WI38 (cell line): ENCODE data around the gene TRIAP1.
"Not testable (repeated sequence)": the region's sequence is repeated elsewhere in the genome, so short reads cannot be mapped to it uniquely, and the experiment has no call there.

Experiments used
- H3K4me3 ChIP-seq: 2 replicates; pipeline ENCODE4 v1.5.1; 2011; ENCODE audit warnings: low read depth, mild to moderate bottlenecking, control low read depth, low read length
- CTCF ChIP-seq: IDR thresholded peaks from 2 replicates; pipeline ENCODE4 v1.5.1; 2012; ENCODE audit warnings: low read depth, mild to moderate bottlenecking, control low read depth, low read length

TRIAP1 gene

DNA sequence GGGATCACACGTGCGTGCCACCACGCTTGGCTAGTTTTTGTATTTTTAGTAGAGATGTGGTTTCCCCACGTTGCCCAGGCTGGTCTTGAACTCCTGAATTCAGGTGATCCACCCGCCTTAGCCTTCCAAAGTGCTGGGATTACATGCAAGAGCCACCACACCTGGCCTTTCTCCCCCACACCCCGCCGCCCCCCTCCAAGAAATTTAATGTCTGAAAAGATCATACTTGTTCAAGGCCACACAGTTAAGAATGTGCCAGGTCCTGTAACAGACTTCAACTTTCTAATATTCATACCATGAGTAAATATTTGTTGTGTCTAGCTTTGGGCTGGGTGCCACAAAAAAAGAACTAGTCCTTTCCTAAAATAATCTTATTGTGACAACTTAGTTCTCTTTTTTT is 9.1 kb upstream of the TRIAP1 start:
- TF ChIP-seq CTCF = no peak

DNA sequence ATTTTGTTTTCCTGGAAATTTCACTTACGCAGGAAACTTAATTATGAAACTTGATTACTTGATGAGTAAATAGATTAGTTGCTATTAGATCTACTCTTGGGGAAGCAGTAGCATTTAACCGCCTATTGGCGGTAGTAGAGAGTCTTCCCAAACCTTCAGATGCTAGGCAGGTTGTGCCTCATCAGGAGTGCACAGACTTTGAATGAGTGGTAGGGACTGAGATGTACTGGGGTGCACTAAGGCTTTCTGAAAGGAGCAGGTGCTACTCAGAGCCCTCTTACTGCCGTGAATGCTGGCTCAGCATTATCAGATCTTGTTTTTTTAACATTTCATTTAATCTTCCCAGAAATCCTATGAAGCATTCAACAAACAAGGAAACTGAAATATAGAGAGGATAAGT is 7.8 kb upstream of the TRIAP1 start:
- no peak overlapping the region for H3K4me3 ChIP-seq
- TF ChIP-seq CTCF = peak; percentile 77

More for the DNA sequence above, 9.1 kb upstream of the TRIAP1 start:
- no peak overlapping the region for H3K4me3 ChIP-seq

GRCh38 chr12:120453060-120453750 is 7.0 kb upstream of the TRIAP1 start:
- H3K4me3 ChIP-seq = no peak overlapping the region
- no peak for TF ChIP-seq CTCF

DNA sequence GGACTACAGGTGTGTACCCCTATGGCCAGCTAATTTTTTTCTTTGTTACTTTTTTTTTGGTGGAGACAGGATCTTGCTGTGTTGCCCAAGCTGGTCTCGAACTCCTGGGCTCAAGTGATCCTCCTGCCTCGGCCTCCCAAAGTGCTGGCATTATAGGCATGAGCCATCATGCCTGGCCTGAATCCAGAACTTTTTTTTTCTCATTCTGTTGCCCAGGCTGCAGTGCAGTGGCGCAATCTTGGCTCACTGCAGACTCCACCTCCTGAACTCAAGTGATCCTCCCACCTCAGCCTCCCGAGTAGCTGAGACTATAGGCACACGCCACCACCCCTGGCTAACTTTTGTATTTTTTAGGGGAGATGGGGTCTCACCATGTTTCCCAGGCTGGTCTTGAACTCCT is 6.3 kb upstream of the TRIAP1 start:
- H3K4me3 ChIP-seq = not testable (repeated sequence)

GRCh38 chr12:120447992-120448391 is 1.8 kb upstream of the TRIAP1 start:
- no peak overlapping the region for H3K4me3 ChIP-seq

DNA sequence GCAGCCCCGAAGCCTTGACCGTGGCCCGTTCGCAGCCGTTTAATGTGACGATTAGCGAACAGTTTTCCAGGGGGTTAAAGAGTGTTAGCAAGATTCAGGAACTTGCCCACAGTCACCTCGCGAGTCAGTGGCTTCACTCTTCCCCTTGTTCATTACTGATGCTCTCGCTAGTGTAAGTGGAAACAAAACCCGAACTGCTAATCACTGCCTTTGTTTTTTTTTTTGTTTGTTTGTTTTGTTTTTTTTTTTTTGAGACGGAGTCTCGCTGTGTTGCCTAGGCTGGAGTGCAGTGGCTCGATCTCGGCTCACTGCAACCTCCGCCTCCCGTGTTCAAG is 627 bp upstream of the TRIAP1 start:
- peak overlapping the region; percentile 100 for H3K4me3 ChIP-seq

More at GRCh38 chr12:120447992-120448391, 1.8 kb upstream of the TRIAP1 start:
- no peak for TF ChIP-seq CTCF

GRCh38 chr12:120444676-120445075 is 1.5 kb downstream of the TRIAP1 start:
- no peak overlapping the region for H3K4me3 ChIP-seq
- no peak for TF ChIP-seq CTCF

DNA sequence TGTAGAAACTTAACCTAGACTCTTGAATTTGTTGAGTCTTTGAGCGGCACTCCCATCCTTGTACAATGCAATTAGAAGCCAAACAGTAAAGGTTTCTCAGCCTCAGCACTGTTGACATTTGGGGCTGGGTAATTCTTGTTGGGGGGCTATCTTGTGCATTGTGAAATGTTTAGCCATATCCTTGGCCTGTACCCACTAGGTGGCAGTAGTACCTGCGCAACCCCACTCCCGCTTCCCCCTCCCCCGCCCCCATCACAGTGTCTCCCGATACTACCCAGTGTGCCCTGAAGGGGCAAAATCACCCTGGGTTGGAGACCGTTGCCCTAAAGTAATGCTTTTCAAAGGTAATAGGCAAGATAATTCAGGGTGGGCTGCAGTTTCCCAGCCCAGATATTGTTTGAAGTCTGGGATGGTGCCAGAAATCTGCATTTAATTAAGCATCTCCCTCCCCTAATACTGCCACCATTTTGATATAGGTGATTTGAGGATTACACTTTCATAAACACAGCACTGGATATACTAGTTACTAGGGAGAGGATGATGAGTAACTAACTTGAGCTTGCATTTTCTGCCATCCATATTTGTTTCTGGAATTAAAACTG is 6.4 kb downstream of the TRIAP1 start:
- no peak overlapping the region for H3K4me3 ChIP-seq

More for the DNA sequence above, 6.4 kb downstream of the TRIAP1 start:
- TF ChIP-seq CTCF = peak; percentile 14; the same call in 1 of the 2 replicates
